Embryonic facial prominence (tissue), 1 donor: ENCODE data around the gene PCOLCE2.

Source experiments
- DNase-seq: peaks from one replicate; pipeline ENCODE4 v3.0.0-alpha.2; 2016; ENCODE audit errors: extremely low spot score

PCOLCE2 gene

GRCh38 chr3:142815803-142816202 is 73.1 kb downstream of the PCOLCE2 start:
- no peak for DNase-seq

- DNase-seq: no peak
Observed at GRCh38 chr3:142809259-142809658, 79.6 kb downstream of the PCOLCE2 start.

- no peak for DNase-seq
Observed at GRCh38 chr3:142808103-142808917, 80.6 kb downstream of the PCOLCE2 start.

GRCh38 chr3:142802891-142803290 is 86.0 kb downstream of the PCOLCE2 start:
- DNase-seq: no peak

GRCh38 chr3:142801746-142802145 is 87.1 kb downstream of the PCOLCE2 start:
- DNase-seq: no peak

- no peak for DNase-seq
Observed at GRCh38 chr3:142796823-142797222, 92.1 kb downstream of the PCOLCE2 start.

GRCh38 chr3:142795332-142795731 is 93.6 kb downstream of the PCOLCE2 start:
- DNase-seq: no peak

GRCh38 chr3:142794508-142794907 is 94.4 kb downstream of the PCOLCE2 start:
- no peak for DNase-seq

GRCh38 chr3:142787719-142788118 is 101.2 kb downstream of the PCOLCE2 start:
- no peak for DNase-seq

- DNase-seq: no peak
Observed at GRCh38 chr3:142785996-142786395, 102.9 kb downstream of the PCOLCE2 start.

- no peak for DNase-seq
Observed at GRCh38 chr3:142784228-142784627, 104.7 kb downstream of the PCOLCE2 start.

- DNase-seq: no peak
Observed at GRCh38 chr3:142782616-142783015, 106.3 kb downstream of the PCOLCE2 start.

GRCh38 chr3:142779591-142779990 is 109.3 kb downstream of the PCOLCE2 start:
- no peak for DNase-seq

- no peak for DNase-seq
Observed at GRCh38 chr3:142778541-142778940, 110.3 kb downstream of the PCOLCE2 start.

GRCh38 chr3:142777927-142778326 is 111.0 kb downstream of the PCOLCE2 start:
- no peak for DNase-seq

GRCh38 chr3:142768338-142768737 is 120.5 kb downstream of the PCOLCE2 start:
- DNase-seq: no peak
